Suprapubic skin (tissue), 4 donors: Measurements from ENCODE around the gene BBS2.

ENCODE experiments used
- POLR2A ChIP-seq, 2 donors: fragments of 450-650 bp; IDR thresholded peaks; one replicate each; pipeline ENCODE4 v1.6.1; 2017; ENCODE audit warnings: antibody characterized with exemption in 2 of 2, mild to moderate bottlenecking in 2 of 2, moderate library complexity in 2 of 2
- POLR2AphosphoS5 ChIP-seq, 3 donors: sonication (generic); formaldehyde crosslinking; IDR thresholded peaks; one replicate each; pipeline ENCODE4 v1.6.1; 2017; ENCODE audit warnings: antibody characterized with exemption in 3 of 3
- TF ChIP-seq, protein P1 (sequence below), 2 donors: fragments of 200-600 bp in 1 of 2; fragments of 450-650 bp in 1 of 2; sonication (generic) in 1 of 2; IDR thresholded peaks; one replicate each; pipeline ENCODE4 v1.5.1; 2016 to 2019; ENCODE audit warnings: antibody characterized with exemption in 2 of 2, mild to moderate bottlenecking in 1 of 2, moderate library complexity in 1 of 2

DNA sequence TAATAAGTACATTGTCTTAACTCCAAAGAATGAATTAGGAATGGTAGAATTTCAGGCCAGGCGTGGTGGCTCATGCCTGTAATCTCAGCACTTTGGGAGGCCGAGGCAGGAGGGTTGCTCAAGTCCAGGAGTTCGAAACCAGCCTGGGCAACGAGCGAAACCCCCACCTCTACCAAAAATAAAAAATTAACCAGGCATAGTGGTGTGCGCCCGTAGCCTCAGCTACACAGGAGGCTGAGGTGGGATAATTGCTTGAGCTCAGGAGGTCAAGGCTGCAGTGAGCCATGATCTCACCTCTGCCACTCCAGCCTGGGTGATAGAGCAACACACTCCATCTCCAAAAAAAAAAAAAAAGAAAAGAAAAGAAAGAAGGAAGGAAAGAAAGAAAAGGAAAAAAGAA lies 18.5 kb upstream of the BBS2 start:
- TF ChIP-seq POLR2A (IDR thresholded peaks at IDR 0.05) (no peak), POLR2AphosphoS5 (IDR thresholded peaks at IDR 0.05) (no peak)
- TF ChIP-seq, protein P1, sequence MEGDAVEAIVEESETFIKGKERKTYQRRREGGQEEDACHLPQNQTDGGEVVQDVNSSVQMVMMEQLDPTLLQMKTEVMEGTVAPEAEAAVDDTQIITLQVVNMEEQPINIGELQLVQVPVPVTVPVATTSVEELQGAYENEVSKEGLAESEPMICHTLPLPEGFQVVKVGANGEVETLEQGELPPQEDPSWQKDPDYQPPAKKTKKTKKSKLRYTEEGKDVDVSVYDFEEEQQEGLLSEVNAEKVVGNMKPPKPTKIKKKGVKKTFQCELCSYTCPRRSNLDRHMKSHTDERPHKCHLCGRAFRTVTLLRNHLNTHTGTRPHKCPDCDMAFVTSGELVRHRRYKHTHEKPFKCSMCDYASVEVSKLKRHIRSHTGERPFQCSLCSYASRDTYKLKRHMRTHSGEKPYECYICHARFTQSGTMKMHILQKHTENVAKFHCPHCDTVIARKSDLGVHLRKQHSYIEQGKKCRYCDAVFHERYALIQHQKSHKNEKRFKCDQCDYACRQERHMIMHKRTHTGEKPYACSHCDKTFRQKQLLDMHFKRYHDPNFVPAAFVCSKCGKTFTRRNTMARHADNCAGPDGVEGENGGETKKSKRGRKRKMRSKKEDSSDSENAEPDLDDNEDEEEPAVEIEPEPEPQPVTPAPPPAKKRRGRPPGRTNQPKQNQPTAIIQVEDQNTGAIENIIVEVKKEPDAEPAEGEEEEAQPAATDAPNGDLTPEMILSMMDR (IDR thresholded peaks at IDR 0.05), result no peak
